Effector memory CD4-positive, alpha-beta T cell (primary cell): ENCODE data around the gene ZEB1.

Experiments used
- DNase-seq, 3 donors: peaks; one replicate each; pipeline ENCODE4 v3.0.0-alpha.2; 2020
- H3K27ac ChIP-seq: 2 replicates; pipeline ENCODE4 v1.7.0; 2013; ENCODE audit warnings: mild to moderate bottlenecking, low read length, moderate library complexity; ENCODE audit not compliant: insufficient read depth, poor library complexity, severe bottlenecking
- H3K27me3 ChIP-seq: replicated peaks from 2 replicates; pipeline ENCODE4 v1.7.0; 2013; ENCODE audit warnings: mild to moderate bottlenecking, low read length; ENCODE audit not compliant: insufficient read depth, control insufficient read depth, poor library complexity, severe bottlenecking
- H3K36me3 ChIP-seq: 2 replicates; pipeline ENCODE4 v1.7.0; 2013; ENCODE audit warnings: mild to moderate bottlenecking, low read length, moderate library complexity; ENCODE audit not compliant: control insufficient read depth, insufficient read depth
- H3K4me1 ChIP-seq: 2 replicates; pipeline ENCODE4 v1.7.0; 2013; ENCODE audit warnings: low read length, mild to moderate bottlenecking; ENCODE audit not compliant: control insufficient read depth, insufficient read depth, poor library complexity, severe bottlenecking
- H3K4me3 ChIP-seq: 2 replicates; pipeline ENCODE4 v1.7.0; 2013; ENCODE audit warnings: low read length, low read depth, mild to moderate bottlenecking; ENCODE audit not compliant: insufficient read depth, poor library complexity, severe bottlenecking
- H3K9me3 ChIP-seq: 2 replicates; pipeline ENCODE4 v1.7.0; 2013; ENCODE audit warnings: mild to moderate bottlenecking, low read length, moderate library complexity; ENCODE audit not compliant: control insufficient read depth

ZEB1 gene

DNA sequence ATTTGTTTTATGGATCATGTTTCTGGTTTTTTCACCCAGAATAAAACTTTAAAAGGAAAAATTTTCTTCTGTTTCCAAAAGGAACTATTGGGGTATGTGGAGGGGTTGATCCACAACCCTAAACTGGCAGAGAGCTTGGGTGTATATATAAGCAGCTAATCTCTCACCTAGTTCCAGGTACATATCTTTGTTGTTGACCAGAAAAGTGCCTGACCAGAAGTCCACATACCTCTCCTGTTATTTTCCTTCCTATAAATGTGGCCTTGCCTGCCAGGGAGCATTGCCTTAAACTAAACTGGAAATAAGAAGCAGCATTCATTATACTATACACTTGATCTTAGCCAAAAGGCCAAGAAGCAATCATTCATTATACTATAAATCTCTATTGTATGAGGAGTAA is 112.0 kb downstream of the ZEB1 start:
- no peaks in the 10 kb centered on the region for H3K27me3 ChIP-seq
- H3K4me3 ChIP-seq, result no peak overlapping the region
- no peaks in the 10 kb centered on the region for H3K4me1 ChIP-seq
- DNase-seq, result no peak
- no peaks in the 10 kb centered on the region for H3K36me3 ChIP-seq
- H3K27ac ChIP-seq, result no peak overlapping the region
- H3K9me3 ChIP-seq, result no peaks in the 10 kb centered on the region

DNA sequence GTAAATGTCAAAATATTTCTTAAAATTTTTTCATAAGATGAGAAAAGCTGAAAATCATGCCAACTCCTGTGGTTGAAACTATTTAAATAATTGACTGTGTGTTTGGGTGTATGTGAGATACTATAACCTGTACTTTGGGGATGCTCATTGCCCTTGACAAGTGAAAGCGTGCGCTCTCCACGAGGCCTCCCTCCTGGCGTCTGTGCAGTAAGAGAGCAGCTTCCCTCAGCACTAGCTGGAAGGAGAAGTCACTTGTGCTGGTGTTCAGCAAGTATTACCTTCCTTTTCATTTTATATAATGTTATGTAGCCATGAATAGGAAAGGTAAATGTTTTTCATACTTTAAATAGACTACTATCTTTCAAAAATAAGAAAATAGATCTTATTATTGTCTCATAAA is 118.9 kb downstream of the ZEB1 start:
- no peak for DNase-seq
- Histone ChIP-seq H3K36me3 (peaks cover 3% of the 10 kb centered on the region), H3K4me1 (no peaks in the 10 kb centered on the region), H3K27me3 (no peaks in the 10 kb centered on the region), H3K4me3 (no peak overlapping the region), H3K9me3 (no peaks in the 10 kb centered on the region), H3K27ac (no peak overlapping the region)

DNA sequence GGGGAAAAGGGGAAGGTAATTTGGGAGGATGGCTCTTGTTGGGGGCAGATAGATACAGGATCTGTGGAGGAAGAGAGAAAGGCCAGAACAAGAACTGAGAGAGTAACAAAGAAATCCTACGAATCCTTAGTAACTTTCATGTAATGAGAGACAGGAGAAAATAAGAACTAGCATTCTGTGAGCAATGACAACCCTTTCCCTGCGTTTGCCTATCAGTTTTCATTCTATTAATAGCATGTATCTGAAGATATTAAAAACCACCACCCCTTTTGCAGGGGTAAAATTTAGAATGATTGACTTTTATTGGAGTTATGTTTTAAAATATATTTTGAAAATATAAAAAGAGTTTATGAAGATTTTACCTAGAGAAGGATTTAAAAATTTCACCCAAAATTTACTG is 132.8 kb downstream of the ZEB1 start:
- Histone ChIP-seq H3K4me1 (no peaks in the 10 kb centered on the region), H3K27me3 (no peaks in the 10 kb centered on the region), H3K9me3 (no peaks in the 10 kb centered on the region), H3K36me3 (no peaks in the 10 kb centered on the region), H3K4me3 (no peak overlapping the region), H3K27ac (no peak overlapping the region)
- no peak for DNase-seq

DNA sequence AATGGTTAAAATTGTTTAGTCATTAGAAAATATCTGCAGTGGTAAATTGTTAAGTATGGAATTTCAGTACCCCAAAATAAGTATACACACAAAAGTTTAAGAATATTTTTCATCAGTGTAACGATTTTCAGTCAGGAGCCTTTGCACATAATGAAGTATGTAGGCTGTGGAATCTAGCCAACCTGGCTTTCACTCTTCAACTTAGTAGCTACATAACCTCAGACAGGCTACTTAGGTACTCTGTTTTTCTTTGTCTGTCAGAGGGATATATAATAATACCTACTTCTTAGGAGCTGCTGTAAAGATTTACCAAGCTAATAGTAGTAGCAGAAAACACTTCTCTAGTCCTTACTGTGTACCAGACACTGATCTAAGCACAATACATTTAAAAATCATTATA is 137.5 kb downstream of the ZEB1 start:
- no peak overlapping the region for H3K4me3 ChIP-seq
- DNase-seq, result no peak

DNA sequence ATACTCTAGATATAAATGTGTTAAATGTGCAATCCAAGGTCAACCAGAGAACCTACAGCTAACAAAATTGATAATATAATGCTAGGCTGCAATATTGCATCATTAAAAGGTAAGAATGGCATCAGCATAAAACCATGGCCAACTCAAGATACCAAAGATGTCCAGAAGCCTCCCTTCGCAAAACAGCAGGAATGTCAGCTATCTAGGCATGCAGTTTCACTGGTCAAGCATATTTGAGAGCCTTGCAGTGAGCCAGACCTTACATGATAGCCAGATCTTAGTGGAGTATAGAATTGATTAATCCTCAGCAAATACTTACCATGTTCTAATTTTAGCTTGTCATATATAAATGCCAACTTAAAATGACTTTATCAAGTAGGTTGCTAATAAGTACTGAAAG is 138.8 kb downstream of the ZEB1 start:
- Histone ChIP-seq H3K27me3 (no peaks in the 10 kb centered on the region), H3K4me1 (no peaks in the 10 kb centered on the region), H3K9me3 (peaks cover 5% of the 10 kb centered on the region), H3K36me3 (peaks cover 22% of the 10 kb centered on the region), H3K27ac (no peak overlapping the region), H3K4me3 (no peak overlapping the region)
- no peak for DNase-seq

More for the DNA sequence above, 137.5 kb downstream of the ZEB1 start:
- no peak overlapping the region for H3K27ac ChIP-seq
- H3K4me1 ChIP-seq, result no peaks in the 10 kb centered on the region
- H3K9me3 ChIP-seq, result no peaks in the 10 kb centered on the region
- no peaks in the 10 kb centered on the region for H3K27me3 ChIP-seq
- peaks cover 9% of the 10 kb centered on the region for H3K36me3 ChIP-seq

DNA sequence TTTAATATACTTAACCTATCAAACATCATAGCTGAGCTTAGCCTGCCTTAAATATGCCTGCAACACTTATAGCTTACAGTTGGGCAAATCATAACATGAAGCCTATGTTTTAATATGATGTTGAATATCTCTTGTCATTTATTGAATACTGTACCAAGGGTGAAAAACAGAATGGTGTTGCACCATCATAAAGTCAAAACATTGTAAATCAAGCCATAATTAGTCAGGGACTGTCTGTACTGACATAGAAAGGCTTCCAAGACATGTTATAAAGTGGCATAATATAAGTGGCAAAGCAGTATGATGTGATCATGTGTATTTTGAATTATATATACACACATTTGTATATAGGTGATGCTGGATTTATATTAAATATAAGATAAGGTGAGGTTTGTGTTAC is 140.0 kb downstream of the ZEB1 start:
- DNase-seq, result no peak
- Histone ChIP-seq H3K27ac (no peak overlapping the region), H3K4me3 (no peak overlapping the region), H3K4me1 (no peaks in the 10 kb centered on the region), H3K36me3 (peaks cover 32% of the 10 kb centered on the region), H3K9me3 (peaks cover 5% of the 10 kb centered on the region), H3K27me3 (no peaks in the 10 kb centered on the region)

DNA sequence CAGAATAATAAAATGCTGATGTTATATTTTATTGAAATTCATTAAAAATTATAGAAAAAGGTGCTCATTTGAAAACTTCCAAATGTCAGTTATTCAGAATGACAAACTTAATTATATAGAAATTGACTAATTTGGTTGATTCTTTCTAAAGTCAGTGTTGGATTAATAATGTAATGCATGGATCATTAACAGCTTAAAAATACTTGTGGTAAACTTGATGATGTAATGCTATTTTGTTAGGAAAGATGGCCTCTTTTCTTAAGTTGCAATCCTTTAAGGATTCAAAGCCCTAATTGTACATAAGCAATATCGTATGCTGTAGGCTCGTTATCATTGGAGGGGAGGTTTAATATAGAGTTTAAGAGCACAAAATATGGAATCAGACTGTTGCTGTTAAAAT is 141.2 kb downstream of the ZEB1 start:
- Histone ChIP-seq H3K4me1 (no peaks in the 10 kb centered on the region), H3K4me3 (no peak overlapping the region), H3K36me3 (peaks cover 40% of the 10 kb centered on the region), H3K9me3 (peaks cover 7% of the 10 kb centered on the region), H3K27ac (no peak overlapping the region), H3K27me3 (no peaks in the 10 kb centered on the region)
- no peak for DNase-seq

DNA sequence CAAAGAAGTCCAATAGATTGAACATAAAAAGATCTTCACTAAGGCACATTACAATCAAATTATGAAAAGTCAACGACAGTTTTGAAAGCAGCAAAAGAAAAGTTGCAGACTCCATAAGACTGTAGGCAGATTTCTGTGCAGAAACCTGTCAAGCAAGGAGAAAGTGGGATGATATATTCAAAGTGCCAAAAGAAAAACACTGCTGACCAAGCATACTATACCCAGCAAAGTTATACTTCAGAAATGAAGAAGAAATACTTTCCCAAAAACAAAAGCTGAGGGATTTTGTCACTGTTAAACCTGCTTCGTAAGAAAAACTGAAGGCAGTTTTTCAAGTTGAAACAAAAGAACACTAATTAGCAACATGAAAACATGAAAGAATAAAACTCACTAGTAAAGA is 145.5 kb downstream of the ZEB1 start:
- no peaks in the 10 kb centered on the region for H3K4me1 ChIP-seq
- H3K36me3 ChIP-seq, result peaks cover 54% of the 10 kb centered on the region
- no peak overlapping the region for H3K4me3 ChIP-seq
- H3K9me3 ChIP-seq, result peaks cover 7% of the 10 kb centered on the region
- no peak for DNase-seq
- H3K27ac ChIP-seq, result no peak overlapping the region
- H3K27me3 ChIP-seq, result no peaks in the 10 kb centered on the region

DNA sequence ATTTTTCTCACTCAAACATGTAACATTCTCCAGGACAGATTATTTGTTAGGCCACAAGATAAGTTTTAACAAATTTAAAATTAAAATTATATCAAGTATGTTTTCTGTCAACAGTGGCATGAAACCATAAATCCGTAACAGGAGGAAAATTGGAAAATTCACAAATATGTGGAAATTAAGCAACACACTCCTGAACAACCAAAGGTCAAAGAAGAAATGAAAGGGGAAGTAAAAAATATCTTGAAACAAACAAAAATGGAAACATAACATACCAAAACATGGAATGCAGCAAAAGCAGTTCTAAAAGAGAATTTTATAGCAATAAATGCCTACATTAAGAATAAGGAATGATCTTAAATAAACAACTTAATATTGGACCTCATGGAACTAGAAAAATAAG is 147.3 kb downstream of the ZEB1 start:
- Histone ChIP-seq H3K36me3 (peaks cover 46% of the 10 kb centered on the region), H3K27me3 (no peaks in the 10 kb centered on the region)

DNA sequence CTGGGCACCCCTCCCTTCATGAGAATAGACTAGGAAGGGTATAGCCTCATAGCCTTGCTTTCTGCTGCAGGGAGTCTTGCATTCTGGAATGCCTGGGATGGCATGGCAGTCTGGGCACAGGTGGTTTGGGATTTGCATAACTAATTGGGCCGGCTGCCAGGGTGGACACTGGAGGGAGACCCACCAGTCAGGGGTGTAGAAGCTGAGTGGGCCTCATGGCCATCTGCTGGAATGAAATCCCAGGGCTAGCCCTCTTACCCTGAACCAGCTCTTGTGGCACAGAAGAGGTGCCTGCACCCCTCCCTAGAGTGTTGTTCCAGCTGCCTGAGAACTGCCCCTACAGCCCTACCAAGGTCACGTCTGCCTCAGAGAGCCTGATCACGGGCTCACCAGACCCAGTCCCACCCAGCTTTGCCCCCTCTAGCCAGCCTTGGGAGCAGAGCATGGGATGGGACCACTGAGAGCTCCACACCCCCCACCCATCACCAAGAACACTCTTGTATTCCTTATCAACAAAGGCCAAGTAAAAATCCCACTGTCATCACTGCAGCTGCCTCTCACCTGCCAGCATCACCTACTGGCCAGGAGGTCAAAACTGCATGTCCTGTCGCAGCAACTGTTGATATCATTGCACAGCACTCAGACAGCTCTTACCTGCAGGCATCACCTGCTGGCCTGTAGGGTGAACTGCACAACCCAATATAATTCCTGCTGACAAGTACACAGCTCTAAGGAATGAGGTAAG is 148.9 kb downstream of the ZEB1 start:
- Histone ChIP-seq H3K27ac (no peak overlapping the region), H3K4me3 (no peak overlapping the region), H3K36me3 (peaks cover 32% of the 10 kb centered on the region), H3K9me3 (peaks cover 2% of the 10 kb centered on the region), H3K4me1 (no peaks in the 10 kb centered on the region), H3K27me3 (no peaks in the 10 kb centered on the region)
- no peak for DNase-seq

More for the DNA sequence above, 147.3 kb downstream of the ZEB1 start:
- Histone ChIP-seq H3K4me1 (no peaks in the 10 kb centered on the region), H3K4me3 (no peak overlapping the region), H3K9me3 (peaks cover 7% of the 10 kb centered on the region), H3K27ac (no peak overlapping the region)
- DNase-seq, result no peak
